Putamen (tissue), 1 donor: ENCODE results near the gene CES2.
A peak's percentile ranks its signal among the peaks of the same experiment; 100 is the strongest.
"Not testable (repeated sequence)": the region's sequence is repeated elsewhere in the genome, so short reads cannot be mapped to it uniquely, and the experiment has no call there.

Source experiments
- DNase-seq: peaks from one replicate; pipeline ENCODE4 v3.0.0-alpha.2; 2016; ENCODE audit warnings: low spot score

CES2 gene

DNA sequence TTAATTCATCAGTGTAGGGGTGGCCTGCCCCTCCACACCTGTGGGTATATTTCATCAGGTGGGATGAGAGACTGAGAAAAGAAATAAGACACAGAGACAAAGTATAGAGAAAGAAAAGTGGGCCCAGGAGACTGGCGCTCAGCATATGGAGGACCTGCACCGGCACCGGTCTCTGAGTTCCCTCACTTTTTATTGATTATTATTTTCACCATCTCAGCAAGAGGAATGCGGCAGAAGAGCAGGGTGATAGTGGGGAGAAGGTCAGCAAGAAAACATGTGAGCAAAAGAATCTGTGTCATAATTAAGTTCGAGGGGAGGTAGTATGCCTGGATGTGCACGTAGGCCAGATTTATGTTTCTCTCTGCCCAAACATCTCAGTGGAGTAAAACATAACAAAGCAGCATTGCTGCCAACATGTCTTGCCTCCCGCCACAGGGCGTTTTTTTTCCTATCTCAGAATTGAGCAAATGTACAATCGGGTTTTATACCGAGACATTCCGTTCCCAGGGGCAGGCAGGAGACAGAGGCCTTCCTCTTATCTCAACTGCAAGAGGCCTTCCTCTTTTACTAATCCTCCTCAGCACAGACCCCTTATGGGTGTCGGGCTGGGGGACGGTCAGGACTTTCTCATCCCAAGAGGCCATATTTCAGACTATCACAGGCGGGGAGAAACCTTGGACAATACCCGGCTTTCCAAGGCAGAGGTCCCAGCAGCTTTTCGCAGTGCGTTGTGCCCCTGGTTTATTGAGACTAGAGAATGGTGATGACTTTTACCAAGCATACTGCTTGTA lies 20.2 kb downstream of the CES2 start:
- DNase-seq: not testable (repeated sequence)

DNA sequence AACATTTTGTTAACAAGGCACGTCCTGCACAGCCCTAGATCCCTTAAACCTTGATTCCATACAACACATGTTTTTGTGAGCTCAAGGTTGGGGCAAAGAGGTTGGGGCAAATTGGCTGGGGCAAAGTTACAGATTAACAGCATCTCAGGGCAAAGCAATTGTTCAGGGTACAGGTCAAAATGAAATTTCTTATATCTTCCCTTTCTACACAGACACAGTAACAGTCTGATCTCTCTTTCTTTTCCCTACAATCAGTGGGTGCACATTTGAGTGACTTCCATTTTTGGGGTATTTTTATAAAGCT lies 20.8 kb downstream of the CES2 start:
- not testable (repeated sequence) for DNase-seq

DNA sequence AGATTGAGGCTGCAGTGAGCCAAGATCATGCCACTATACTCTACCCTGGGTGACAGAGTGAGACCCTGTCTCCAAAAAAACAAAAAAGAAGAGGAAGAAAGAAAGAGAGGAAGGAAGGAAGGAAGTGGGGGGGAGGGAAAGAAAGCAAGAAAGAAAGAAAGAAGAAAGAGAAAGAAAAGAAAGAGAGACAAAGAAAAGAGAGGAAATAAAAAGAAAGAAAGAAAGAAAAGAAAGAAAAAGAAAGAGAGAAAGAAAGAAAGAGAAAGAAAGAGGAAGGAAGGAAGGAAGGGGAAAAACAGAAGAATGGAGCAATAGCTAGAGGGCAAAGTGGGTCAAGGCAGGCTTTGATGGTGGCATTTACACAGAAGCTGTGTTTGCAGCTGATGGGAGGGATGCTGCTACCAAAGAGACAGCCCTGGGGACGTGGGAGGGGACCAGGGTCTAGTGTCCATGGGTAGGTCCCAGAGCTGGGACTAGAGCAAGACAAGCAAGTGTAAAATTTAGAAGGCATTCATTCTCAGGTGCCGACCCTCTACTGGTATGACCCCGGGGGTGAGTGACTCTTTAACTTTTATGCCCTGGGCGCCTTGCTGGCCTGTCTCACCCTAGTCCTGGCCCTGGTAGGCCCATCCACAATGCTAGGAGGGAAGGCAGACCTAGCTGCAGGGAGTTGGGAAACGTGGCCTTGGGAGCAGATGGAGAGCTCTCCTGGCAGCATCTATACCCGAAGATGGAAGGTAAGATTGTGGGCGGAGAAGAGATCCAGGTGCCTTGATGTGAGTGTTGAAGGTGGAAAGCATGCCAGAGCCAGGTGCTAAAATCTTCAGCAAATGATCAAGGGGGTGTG lies 23.8 kb downstream of the CES2 start:
- DNase-seq: no peak

DNA sequence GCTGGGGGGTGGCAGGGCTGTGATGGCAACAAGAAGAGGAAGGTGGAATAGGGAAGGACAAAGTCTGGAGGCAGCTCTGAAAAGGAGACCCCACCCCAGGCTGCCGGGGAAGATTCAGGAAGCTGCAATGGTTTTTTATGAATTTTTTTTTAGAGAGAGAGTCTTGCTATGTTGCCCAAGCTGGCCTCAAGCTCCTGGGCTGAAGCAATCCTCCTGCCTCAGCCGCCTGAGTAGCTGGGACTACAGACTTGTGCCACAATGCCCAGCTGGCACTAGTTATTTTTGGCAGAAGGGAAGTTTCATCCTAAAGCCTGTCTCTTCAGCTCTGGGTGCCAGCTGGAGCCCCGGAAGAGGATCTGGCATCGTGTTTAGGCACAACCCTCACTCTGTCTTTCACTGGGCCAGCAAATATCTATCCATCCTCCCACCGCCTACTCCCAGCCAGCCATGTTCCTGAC lies 24.4 kb downstream of the CES2 start:
- DNase-seq: no peak

DNA sequence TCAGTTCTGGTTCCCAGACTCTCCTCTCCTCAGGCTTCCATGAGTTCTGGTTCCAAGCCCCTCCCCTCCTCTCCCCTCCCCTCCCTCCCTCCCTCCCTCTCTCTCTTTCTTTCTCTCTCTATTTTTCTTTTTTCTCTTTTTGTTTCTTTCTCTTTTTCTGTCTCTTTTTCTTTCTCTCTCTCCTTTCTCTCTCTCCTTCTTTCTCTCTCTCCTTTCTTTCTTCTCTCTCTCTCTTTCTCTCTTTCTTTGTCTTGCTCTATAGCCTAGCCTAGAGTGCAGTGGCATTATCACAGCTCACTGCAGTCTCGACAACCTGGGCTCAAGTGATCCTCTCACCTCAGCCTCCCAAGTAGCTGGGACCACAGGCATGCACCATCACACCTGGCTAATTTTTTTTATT lies 25.0 kb downstream of the CES2 start:
- DNase-seq: no peak

DNA sequence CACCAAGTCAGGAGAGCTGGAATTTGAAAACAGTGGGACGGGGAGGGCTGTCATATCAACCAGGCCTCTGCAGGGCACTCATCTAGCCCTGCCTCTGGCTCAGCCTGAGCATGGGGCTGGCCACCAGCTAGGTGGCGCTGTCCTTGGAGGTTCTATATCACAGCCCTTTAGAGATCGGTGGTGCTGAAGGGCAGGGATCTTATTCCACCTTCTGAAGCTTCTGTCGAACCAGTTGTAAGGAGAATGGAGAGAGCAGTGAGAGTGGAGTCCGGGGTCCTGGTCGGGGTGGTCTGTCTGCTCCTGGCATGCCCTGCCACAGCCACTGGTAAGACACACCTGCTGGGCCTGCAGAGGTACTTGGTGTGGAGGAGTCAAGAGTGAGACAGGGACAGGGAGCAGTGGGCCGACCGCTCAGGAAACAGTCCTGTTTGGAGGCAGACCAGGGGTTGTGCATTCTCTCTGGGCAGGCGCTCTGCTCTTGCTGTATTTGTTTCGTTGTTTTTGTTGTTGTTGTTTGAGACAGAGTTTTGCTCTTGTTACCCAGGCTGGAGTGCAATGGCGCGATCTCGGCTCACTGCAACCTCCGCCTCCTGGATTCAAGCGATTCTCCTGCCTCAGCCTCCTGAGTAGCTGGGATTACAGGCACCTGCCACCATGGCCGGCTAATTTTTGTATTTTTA lies 25.9 kb downstream of the CES2 start, which contains the start of gene CES3:
Gene CES3, plus strand, starts transcription at position 202 of the 680 bp plus-strand sequence. Its CDS starts 42 bp downstream, at position 244.
- peak; percentile 42 for DNase-seq

DNA sequence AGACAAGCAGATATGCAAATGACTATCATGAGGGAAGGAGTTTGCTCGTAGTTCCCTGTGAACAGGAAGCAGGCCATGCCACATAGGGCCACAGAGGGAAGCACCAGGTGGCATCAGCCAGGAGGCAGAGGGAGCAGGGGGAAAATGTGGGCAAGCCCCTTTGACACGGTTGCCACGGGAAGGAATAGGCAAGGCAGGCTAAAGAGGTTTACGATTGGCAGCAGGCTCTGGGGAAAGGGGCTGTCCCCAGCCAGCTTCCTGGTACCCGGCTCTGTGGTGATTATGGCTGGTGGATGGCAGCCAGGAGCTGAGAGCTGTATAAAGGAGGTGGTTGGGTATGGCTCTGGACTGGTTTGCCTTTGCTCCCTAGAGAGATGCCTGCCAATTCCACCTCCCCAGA lies 26.6 kb downstream of the CES2 start:
- DNase-seq: no peak

DNA sequence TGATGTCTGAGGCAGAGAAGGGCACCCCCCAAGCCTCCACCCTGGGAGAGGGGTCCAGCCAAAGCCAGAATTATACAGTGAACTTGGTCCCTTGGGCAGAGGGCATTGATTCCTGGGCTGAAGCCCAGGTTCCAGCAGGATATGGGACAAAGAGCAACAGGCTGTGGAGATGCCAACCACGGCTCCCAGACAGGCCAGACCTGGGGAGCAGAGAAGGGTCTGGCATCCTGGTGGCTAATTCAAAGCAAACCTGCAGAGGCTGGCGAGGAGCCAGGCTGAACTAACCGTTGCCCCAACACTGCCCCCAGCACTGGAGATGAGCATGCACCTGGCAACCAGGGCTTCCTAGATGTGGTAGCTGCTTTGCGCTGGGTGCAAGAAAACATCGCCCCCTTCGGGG lies 28.7 kb downstream of the CES2 start:
- no peak for DNase-seq

DNA sequence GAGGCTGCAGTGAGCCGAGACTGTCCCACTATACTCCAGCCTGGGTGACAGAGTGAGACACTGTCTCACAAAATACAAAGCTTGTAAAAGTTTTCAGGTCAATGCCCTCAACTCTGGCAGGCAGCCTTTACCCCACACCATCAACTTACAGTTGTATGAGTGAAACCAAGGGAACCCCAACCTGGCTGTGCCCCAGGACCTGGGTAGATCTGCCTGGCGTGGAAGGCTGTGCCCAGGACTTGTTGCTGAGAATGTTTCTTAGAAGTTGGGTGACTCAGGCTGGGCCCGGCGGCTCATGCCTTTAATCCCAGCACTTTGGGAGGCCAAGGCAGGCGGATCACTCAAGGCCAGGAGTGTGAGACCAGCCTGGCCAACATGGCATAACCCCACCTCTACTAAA lies 33.5 kb downstream of the CES2 start:
- no peak for DNase-seq

DNA sequence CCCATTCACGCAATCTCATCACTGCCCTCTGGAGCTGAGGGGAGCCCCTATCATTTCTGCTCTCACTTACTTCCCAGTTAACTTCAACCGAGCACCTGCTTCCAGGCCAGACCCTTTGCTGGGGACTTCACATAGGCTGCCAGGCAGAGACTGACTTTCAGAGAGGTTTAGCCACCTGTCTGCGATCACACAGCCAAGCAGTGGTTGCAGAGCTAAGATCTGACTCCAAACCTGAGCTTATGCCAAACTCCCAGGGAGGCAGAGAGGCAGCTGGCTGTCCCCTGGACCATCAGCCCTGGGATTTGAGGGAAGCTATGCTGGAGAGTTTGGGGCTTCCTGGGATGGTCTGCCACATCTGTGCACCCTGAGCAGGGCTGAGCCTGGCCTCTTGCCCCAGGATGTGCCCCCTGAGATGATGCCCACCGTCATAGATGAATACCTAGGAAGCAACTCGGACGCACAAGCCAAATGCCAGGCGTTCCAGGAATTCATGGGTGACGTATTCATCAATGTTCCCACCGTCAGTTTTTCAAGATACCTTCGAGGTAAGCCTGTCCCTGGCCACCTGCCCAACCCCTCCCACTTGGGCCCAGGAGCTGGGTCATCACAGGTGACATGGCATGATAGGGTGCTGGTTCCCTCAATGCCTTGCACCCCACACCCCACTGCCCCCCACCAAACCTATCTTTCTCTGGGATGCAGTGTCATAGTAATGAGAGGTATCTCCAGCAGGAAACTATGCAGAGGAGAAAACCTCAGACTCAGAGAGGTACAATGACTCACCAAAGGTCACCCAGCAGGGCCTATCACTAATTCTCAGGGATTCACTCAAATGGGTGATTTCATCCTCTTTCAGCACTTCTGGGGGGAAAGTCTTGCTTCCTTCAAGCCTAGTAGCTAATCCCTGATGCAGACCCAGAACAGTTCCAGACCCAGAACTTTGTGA lies 35.7 kb downstream of the CES2 start:
- no peak for DNase-seq

DNA sequence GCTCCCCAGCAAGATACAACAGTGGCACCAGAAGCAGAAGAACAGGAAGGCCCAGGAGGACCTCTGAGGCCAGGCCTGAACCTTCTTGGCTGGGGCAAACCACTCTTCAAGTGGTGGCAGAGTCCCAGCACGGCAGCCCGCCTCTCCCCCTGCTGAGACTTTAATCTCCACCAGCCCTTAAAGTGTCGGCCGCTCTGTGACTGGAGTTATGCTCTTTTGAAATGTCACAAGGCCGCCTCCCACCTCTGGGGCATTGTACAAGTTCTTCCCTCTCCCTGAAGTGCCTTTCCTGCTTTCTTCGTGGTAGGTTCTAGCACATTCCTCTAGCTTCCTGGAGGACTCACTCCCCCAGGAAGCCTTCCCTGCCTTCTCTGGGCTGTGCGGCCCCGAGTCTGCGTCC lies 37.7 kb downstream of the CES2 start:
- no peak for DNase-seq

DNA sequence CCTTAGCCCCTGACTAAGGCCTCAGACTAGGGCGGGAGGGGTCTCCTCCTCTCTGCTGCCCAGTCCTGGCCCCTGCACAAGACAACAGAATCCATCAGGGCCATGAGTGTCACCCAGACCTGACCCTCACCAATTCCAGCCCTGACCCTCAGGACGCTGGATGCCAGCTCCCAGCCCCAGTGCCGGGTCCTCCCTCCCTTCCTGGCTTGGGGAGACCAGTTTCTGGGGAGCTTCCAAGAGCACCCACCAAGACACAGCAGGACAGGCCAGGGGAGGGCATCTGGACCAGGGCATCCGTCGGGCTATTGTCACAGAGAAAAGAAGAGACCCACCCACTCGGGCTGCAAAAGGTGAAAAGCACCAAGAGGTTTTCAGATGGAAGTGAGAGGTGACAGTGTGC lies 38.4 kb downstream of the CES2 start:
- DNase-seq: no peak

DNA sequence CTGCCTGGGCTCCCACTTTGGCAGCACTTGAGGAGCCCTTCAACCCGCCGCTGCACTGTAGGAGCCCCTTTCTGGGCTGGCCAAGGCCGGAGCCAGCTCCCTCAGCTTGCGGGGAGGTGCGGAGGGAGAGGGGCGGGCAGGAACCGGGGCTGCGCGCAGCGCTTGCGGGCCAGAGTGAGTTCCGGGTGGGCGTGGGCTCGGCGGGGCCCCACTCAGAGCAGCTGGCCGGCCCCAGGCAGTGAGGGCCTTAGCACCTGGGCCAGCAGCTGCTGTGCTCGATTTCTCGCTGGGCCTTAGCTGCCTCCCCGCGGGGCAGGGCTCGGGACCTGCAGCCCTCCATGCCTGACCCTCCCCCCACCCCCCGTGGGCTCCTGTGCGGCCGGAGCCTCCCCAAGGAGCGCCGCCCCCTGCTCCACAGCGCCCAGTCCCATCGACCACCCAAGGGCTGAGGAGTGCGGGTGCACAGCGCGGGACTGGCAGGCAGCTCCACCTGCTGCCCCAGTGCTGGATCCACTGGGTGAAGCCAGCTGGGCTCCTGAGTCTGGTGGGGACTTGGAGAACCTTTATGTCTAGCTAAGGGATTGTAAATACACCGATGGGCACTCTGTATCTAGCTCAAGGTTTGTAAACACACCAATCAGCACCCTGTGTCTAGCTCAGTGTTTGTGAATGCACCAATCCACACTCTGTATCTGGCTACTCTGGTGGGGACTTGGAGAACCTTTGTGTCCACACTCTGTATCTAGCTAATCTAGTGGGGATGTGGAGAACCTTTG lies 39.0 kb downstream of the CES2 start:
- not testable (repeated sequence) for DNase-seq

DNA sequence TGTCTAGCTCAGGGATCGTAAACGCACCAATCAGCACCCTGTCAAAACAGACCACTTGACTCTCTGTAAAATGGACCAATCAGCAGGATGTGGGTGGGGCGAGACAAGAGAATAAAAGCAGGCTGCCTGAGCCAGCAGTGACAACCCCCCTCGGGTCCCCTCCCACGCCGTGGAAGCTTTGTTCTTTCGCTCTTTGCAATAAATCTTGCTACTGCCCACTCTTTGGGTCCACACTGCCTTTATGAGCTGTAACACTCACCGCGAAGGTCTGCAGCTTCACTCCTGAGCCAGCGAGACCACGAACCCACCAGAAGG lies 39.6 kb downstream of the CES2 start:
- not testable (repeated sequence) for DNase-seq

DNA sequence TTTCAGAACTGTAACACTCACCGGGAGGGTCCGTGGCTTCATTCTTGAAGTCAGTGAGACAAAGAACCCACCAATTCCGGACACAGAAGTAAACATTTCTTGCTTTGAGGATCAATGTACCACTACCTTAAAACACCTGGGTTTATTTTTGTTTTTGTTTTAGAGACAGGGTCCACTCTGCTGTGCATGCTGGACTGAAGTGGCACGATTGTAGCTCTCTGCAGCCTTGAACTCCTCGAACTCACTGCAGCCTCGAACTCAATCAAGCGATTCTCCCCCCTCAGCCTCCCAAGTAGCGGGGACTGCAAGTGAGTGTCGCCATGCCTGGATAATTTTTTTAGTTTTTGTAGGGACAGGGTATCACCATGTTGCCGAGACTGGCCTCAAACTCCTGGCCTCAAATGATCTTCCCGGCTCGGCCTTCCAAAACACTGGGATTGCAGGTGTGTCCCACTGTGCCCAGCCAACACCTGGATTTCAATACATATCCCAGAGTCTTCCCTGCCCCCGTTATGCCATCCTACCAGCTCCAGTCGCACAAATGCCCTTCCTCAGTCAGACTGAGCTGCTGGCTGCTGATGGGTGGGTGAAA lies 40.1 kb downstream of the CES2 start:
- no peak for DNase-seq

DNA sequence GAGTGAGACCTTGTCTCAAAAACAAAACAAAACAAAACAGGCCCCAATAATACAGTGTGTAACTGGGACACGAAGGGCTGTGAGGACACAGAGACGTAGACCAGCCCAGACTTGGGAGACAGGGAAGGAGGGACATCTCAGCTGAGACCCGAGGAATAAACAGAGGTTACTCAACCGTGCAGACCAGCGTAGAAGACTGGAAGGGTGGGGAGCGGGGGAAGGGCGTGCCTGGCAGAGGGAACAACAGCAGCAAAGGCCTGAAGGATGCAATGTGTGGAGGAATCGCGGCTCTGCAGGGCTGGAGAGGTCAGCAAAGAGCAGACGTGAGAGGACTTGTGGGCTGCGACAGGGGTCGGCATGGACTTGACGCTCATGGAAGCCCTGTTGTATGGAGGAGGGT lies 41.4 kb downstream of the CES2 start:
- no peak for DNase-seq

DNA sequence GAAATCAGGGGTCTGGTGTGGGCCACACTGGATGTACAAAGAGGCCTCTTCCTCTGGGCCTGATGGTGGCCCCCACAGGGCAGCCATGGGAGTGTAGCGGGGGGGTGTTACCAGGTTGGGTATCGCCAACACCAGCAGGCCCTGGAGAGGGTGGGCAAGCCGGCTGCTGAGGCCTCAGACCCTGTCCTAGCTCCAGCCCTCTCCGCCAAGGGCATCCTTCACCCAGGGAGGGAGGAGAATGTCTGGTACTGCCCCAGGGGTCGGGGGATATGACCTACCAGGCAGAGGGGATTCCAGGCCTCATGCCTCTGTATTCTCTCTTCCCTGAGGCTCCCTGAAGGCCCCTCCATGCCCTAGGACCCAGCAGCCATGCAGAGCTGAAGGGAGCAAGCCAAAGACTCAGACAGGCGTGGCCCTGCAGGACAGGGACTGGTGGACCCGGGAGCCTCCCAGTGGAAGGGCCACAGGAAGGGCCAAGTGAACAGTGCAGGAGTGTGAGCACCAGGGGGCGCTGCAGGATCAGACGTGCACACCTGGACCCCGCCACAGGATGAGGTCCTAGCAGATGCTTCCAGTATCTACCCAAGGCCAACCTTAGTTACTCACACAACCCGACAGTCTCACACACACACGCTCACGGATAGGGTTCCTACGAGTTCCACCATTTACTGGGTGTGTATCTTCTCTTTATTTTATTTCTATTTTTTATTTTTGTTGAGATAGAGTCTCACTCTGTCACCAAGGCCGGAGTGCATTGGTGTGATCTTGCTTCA lies 42.2 kb downstream of the CES2 start:
- DNase-seq: peak; percentile 85

DNA sequence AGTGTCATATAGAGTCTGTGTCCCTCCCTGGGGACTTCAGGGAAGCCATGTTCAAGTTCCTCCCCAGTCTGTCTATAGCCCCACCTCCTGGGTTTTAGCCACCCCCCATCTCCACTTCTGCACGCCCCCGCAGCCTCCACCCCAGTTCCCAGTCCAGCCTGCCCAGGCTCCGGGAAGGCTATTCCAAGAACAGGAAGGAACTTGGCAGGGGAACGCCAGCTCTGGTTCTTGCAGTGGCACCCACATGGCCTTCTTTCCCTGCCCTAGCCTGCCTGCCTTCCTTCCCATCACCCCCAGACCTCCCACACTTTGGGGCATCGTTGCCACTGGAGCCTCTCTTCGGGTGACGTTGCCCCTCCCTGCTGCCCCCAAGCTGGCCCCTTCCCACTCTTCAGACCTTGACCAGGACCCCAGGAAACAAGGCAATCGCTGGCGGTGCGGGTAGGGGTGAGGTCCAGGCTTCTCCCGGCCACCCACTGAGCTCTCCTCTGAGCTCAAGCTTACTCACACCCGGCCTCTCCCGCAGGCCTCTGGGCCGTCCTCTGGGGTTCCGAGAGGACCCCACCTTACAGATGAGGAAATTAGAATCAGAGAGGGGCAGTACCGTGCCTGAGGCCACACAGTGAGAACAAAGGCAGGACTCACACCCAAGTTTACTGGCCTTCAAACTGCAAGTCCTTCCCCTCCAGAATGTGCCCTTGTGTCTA lies 43.8 kb downstream of the CES2 start:
- DNase-seq: no peak

DNA sequence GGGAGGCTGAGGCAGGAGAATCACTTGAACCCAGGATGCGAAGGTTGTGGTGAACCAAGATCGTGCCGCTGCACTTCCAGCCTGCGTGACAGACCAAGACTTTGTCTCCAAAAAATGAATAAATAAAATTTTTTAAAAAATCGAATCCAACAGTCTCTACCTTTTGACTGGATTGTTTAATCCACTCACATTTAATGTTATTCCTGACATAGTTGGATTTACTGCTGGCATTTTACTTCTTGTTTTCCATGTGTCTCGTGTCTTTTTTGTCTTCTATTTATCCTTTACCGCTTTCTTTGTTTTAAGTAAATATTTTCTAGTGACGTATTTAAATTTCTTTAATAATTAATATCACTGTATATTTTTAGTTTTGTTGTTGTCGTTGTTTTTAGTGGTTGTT lies 47.7 kb downstream of the CES2 start:
- no peak for DNase-seq
